HepG2 (cell line): ENCODE data around the gene PBX4. TPM values are rescaled to one million over a fixed set of nuclear protein-coding genes. Genes with fewer than 3 reads are reported as not detected.

Source experiments
- ATAC-seq: fragments of 200-7000 bp; cut with Tn5 transposase; 3 replicates; pipeline ENCODE4 v1.9.1; 2020; ENCODE audit warnings: mild to moderate bottlenecking, moderate library complexity
- BruUV-seq: library from RNA; stranded (reverse); fragments of 400-500 nt; replicated peaks from 2 replicates; lab custom pipeline; 2021; lab: Mats Ljungman, UMichigan
- CTCF ChIA-PET: fragments of 300-600 bp; formaldehyde crosslinking; extraction: SDS; loops from one replicate; lab custom pipeline; 2021; ENCODE audit warnings: low total read pairs, inconsistent platforms, low intra/inter-chr PET ratio; lab: Yijun Ruan, JAX
- POLR2A ChIA-PET: fragments of 350-600 bp; sonication (Branson Sonifier 250); formaldehyde crosslinking; loops from one replicate; lab custom pipeline; 2020; ENCODE audit warnings: antibody characterized with exemption, inconsistent platforms; lab: Yijun Ruan, JAX
- DNase-seq: peaks from one replicate; pipeline ENCODE4 v3.0.0-alpha.2; 2015; ENCODE audit warnings: low spot score
- FAIRE-seq: peaks from 3 replicates; lab custom pipeline; 2011; peaks lifted over from hg19 to GRCh38; lab: Jason Lieb, UNC
- H2AFZ ChIP-seq: one replicate; pipeline ENCODE4 v1.6.1; 2011; ENCODE audit warnings: low read length, inconsistent platforms
- H3K27ac ChIP-seq: fragments of 300-600 bp; 3 replicates; pipeline ENCODE4 v1.8.0; 2011; ENCODE audit warnings: mixed run types, mild to moderate bottlenecking, mixed read lengths, low read length, inconsistent platforms; ENCODE audit not compliant: insufficient read depth; ENCODE audit errors: extremely low read length
- H3K27me3 ChIP-seq, 2 experiments: fragments of 200-600 bp in 1 of 2; 2 replicates in 1 of 2; 3 replicates in 1 of 2; pipeline versions ENCODE4 v1.6.0 to v1.8.0; 2011; ENCODE audit warnings: low read length in 2 of 2, mild to moderate bottlenecking in 2 of 2, moderate library complexity in 2 of 2, inconsistent platforms in 1 of 2; ENCODE audit not compliant: insufficient read depth in 2 of 2, control insufficient read depth in 1 of 2
- H3K36me3 ChIP-seq, 2 experiments: fragments of 200-600 bp in 1 of 2; replicated peaks in 1 of 2; 2 replicates in 1 of 2; 3 replicates in 1 of 2; pipeline versions ENCODE4 v1.5.1 to v1.8.0; 2011; ENCODE audit warnings: low read length in 2 of 2, inconsistent platforms in 1 of 2; ENCODE audit not compliant: insufficient read depth in 2 of 2, control insufficient read depth in 1 of 2
- H3K4me1 ChIP-seq: 2 replicates; pipeline ENCODE4 v1.5.1; 2012; ENCODE audit warnings: low read length, inconsistent platforms; ENCODE audit not compliant: insufficient read depth
- H3K4me2 ChIP-seq: 2 replicates; pipeline ENCODE4 v1.6.0; 2011; ENCODE audit warnings: low read depth, low read length, inconsistent platforms
- H3K4me3 ChIP-seq, 3 experiments: fragments of 200-600 bp in 1 of 3; sonication (generic), shearing (Covaris generic) in 1 of 3; replicated peaks in 1 of 3; 2 replicates each; pipeline ENCODE4 v1.5.1; 2011 to 2016; ENCODE audit warnings: low read length in 3 of 3, inconsistent platforms in 2 of 3, low read depth in 2 of 3, mild to moderate bottlenecking in 2 of 3, control low read depth in 1 of 3, mixed read lengths in 1 of 3; ENCODE audit not compliant: insufficient read depth in 1 of 3
- H3K79me2 ChIP-seq: one replicate; pipeline ENCODE4 v1.6.1; 2011; ENCODE audit warnings: low read length, inconsistent platforms; ENCODE audit not compliant: insufficient read depth
- H3K9ac ChIP-seq: 2 replicates; pipeline ENCODE4 v1.6.0; 2011; ENCODE audit warnings: mild to moderate bottlenecking, low read depth, low read length, inconsistent platforms; ENCODE audit not compliant: insufficient read depth
- H3K9me3 ChIP-seq: 2 replicates; pipeline ENCODE4 v1.5.1; 2012; ENCODE audit warnings: mild to moderate bottlenecking, low read length
- H4K20me1 ChIP-seq: 2 replicates; pipeline ENCODE4 v1.6.0; 2011; ENCODE audit warnings: inconsistent platforms, mild to moderate bottlenecking, low read length, moderate library complexity; ENCODE audit not compliant: insufficient read depth
- POLR2A ChIP-seq, 2 experiments: IDR thresholded peaks; 2 replicates each; pipeline ENCODE4 v1.6.1; 2011; ENCODE audit warnings: low read depth in 2 of 2, low read length in 2 of 2, mild to moderate bottlenecking in 1 of 2, moderate library complexity in 1 of 2; ENCODE audit not compliant: insufficient read depth in 1 of 2
- TEAD2 ChIP-seq: sonication (generic); formaldehyde crosslinking; IDR thresholded peaks from 2 replicates; pipeline ENCODE4 v1.9.0; 2021; ENCODE audit warnings: missing genetic modification reagents
- ZNF326 ChIP-seq: sonication (generic); formaldehyde crosslinking; IDR thresholded peaks from 2 replicates; pipeline ENCODE4 v1.4.0; 2020; ENCODE audit warnings: missing genetic modification reagents, borderline replicate concordance
- ZNF678 ChIP-seq: sonication (generic); formaldehyde crosslinking; IDR thresholded peaks from 2 replicates; pipeline ENCODE4 v1.4.0; 2020; ENCODE audit warnings: mild to moderate bottlenecking, missing genetic modification reagents
- WGBS: methylation state at CpG from one replicate; pipeline ENCODE4 v1.1.6; 2017; ENCODE audit warnings: low lambda C conversion rate; 5-methylcytosine and 5-hydroxymethylcytosine counted together
- in situ Hi-C: cut with HindIII; loops from 2 replicates; pipeline ENCODE4 v1.10.0; 2017; ENCODE audit warnings: low pct_unique_long_range_greater_than_20kb; ENCODE audit not compliant: extremely low pct_ligation_motif_present
- intact Hi-C: fragments of 100-400 bp; cut with micrococcal nuclease; formaldehyde crosslinking; loops from one replicate; pipeline ENCODE4 v1.10.0; 2022; ENCODE audit not compliant: unreplicated experiment
- polyA plus RNA-seq, 8 experiments: library from polyadenylated mRNA; depleted of rRNA in 3 of 8; stranded (reverse) in 7 of 8; unstranded in 1 of 8; fragments of >200 nt; fragmentation: Illumina TruSeq in 4 of 8; extraction: Trizol in 4 of 8; gene quantifications; 2 replicates each; pipeline versions ENCODE4 v1.2.1 to v1.2.3, GENCODE V29; 2011 to 2016; ENCODE audit warnings: low read depth in 4 of 8, missing spikeins in 1 of 8, mixed read lengths in 1 of 8; ENCODE audit not compliant: insufficient read depth in 1 of 8
- total RNA-seq, 5 experiments: library from RNA; depleted of rRNA; stranded (reverse); fragments of >200 nt; fragmentation: Illumina TruSeq; extraction: Trizol; gene quantifications; 2 replicates each; pipeline ENCODE4 v1.2.3, GENCODE V29; 2016; ENCODE audit warnings: low read depth in 1 of 5
- TF ChIP-seq, protein P1 (sequence below): sonication (generic); formaldehyde crosslinking; IDR thresholded peaks from 2 replicates; pipeline ENCODE4 v1.4.0; 2020; ENCODE audit warnings: missing genetic modification reagents, borderline replicate concordance
- TF ChIP-seq, protein P2 (sequence below): sonication (generic); formaldehyde crosslinking; IDR thresholded peaks from 2 replicates; pipeline ENCODE4 v1.5.0; 2020; ENCODE audit warnings: mild to moderate bottlenecking, missing genetic modification reagents
- TF ChIP-seq, protein P3 (sequence below): sonication (generic); formaldehyde crosslinking; IDR thresholded peaks from 2 replicates; pipeline ENCODE4 v1.4.0; 2020; ENCODE audit warnings: mild to moderate bottlenecking, missing genetic modification reagents

Gene PBX4
- total and polyA plus RNA-seq, 2 of the 13 experiments (the other 11 are each of a cell fraction or from before 2014, with no cell fraction given): not detected

DNA sequence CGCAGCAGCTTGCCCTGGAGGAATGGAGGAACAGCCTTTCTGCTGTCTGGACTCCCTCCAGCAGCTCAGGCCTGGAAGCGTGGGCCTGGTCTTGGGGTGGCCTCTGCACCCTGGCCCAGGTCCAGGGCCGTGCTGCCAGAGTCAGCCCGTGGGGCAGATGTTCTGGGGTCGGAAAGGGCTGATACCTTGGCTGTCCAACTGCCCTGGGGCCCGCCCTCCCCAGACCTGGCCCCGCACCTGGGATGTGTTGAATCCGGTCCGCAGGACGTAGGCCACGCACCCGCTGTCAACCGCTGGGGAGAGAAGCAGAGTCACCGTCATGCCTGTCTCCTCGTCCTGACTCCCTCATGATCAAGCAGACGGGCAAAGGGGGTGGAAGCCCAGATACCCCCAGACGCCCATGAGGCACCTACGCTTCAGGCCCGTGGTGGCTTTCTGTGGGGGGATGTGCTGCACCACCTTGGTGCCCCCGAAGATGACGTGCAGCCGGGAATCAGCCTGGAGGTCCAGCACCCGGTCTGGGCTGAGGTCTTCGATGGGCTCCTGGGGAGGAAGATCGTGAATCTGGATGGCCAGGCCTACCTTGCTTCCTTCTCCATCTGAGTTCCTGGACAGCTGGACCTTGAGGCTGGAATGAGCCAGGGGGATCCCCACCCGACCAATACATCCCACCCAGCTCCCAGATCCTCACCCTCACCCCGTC is 37.3 kb upstream of the PBX4 start:
- 95% methylated on average over 10 of the region's 27 CpGs for WGBS
- H3K4me1 ChIP-seq: peaks cover 11% of the 10 kb centered on the region
- no peak overlapping the region for H3K4me3 ChIP-seq
- BruUV-seq: no TSS peak
- no peak overlapping the region for H2AFZ ChIP-seq
- no peaks in the 10 kb centered on the region for H3K27me3 ChIP-seq
- intact Hi-C loops: no loop called here
- in situ Hi-C loops: no loop called here
- no peak overlapping the region for H3K27ac ChIP-seq
- no peak overlapping the region for H3K4me2 ChIP-seq
- DNase-seq (no peak), ATAC-seq (no peak), FAIRE-seq (no peak)
- no peak for TF ChIP-seq TEAD2 (CRISPR knock-in tag)
- TF ChIP-seq POLR2A (IDR thresholded peaks at IDR 0.05; ENCODE audit: insufficient read depth in 1 of 2, low read depth in 2 of 2, low read length in 2 of 2): 0 out of 4 replicates have a peak, but pooled peaks of 1 of the 2 experiments have one; percentile 9
- ChIA-PET POLR2A (no interaction called here), CTCF (no interaction called here)
- peaks cover 66 to 89% of the 10 kb centered on the region in 2 experiments for H3K36me3 ChIP-seq
- peaks cover 3% of the 10 kb centered on the region; the same call in 1 of the 2 replicates for H4K20me1 ChIP-seq
- no peaks in the 10 kb centered on the region for H3K9me3 ChIP-seq
- no peak overlapping the region for H3K9ac ChIP-seq
- peaks cover 5% of the 10 kb centered on the region for H3K79me2 ChIP-seq

DNA sequence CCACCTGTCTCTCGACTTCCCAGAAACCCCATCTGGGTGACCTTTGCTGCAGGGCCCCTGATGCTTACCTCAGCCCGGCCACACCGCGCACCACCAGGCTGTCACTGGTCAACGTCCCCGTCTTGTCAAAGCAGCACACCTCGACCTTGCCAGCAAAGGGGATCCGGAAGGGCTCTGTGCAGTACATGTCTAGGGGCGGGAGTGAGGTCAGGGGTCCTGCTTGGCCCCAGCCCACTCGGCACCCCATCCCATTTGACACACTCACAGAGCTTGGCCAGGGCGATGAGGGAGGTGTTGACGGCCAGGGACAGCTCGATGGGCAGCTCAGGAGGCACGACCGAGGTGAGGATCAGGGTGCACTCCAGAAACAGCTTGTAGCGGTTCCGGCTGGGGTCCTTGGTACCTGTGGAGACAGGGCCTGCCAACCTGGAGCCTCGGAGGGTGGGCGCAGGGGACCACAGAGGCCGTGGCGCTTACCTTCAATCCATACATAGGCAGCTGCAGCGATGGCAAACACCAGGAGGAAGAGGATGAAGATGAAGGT is 36.6 kb upstream of the PBX4 start:
- peaks cover 5% of the 10 kb centered on the region for H3K79me2 ChIP-seq
- no TSS peak for BruUV-seq

More for the DNA sequence above, 36.6 kb upstream of the PBX4 start:
- no peak overlapping the region for H3K27ac ChIP-seq
- 92% methylated on average over 14 of the region's 22 CpGs for WGBS
- FAIRE-seq (no peak), ATAC-seq (no peak), DNase-seq (no peak)
- H3K4me3 ChIP-seq: no peak overlapping the region
- POLR2A ChIA-PET: no interaction called here
- intact Hi-C loops: no loop called here
- peaks cover 3% of the 10 kb centered on the region; the same call in 1 of the 2 replicates for H4K20me1 ChIP-seq
- CTCF ChIA-PET: no interaction called here
- no peak for TF ChIP-seq ZNF678 (CRISPR knock-in tag)
- TF ChIP-seq, protein P1, sequence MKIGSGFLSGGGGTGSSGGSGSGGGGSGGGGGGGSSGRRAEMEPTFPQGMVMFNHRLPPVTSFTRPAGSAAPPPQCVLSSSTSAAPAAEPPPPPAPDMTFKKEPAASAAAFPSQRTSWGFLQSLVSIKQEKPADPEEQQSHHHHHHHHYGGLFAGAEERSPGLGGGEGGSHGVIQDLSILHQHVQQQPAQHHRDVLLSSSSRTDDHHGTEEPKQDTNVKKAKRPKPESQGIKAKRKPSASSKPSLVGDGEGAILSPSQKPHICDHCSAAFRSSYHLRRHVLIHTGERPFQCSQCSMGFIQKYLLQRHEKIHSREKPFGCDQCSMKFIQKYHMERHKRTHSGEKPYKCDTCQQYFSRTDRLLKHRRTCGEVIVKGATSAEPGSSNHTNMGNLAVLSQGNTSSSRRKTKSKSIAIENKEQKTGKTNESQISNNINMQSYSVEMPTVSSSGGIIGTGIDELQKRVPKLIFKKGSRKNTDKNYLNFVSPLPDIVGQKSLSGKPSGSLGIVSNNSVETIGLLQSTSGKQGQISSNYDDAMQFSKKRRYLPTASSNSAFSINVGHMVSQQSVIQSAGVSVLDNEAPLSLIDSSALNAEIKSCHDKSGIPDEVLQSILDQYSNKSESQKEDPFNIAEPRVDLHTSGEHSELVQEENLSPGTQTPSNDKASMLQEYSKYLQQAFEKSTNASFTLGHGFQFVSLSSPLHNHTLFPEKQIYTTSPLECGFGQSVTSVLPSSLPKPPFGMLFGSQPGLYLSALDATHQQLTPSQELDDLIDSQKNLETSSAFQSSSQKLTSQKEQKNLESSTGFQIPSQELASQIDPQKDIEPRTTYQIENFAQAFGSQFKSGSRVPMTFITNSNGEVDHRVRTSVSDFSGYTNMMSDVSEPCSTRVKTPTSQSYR: no peak
- TF ChIP-seq, protein P2, sequence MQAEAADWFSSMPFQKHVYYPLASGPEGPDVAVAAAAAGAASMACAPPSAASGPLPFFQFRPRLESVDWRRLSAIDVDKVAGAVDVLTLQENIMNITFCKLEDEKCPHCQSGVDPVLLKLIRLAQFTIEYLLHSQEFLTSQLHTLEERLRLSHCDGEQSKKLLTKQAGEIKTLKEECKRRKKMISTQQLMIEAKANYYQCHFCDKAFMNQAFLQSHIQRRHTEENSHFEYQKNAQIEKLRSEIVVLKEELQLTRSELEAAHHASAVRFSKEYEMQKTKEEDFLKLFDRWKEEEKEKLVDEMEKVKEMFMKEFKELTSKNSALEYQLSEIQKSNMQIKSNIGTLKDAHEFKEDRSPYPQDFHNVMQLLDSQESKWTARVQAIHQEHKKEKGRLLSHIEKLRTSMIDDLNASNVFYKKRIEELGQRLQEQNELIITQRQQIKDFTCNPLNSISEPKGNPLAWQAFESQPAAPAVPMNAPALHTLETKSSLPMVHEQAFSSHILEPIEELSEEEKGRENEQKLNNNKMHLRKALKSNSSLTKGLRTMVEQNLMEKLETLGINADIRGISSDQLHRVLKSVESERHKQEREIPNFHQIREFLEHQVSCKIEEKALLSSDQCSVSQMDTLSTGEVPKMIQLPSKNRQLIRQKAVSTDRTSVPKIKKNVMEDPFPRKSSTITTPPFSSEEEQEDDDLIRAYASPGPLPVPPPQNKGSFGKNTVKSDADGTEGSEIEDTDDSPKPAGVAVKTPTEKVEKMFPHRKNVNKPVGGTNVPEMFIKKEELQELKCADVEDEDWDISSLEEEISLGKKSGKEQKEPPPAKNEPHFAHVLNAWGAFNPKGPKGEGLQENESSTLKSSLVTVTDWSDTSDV (CRISPR knock-in tag): no peak
- 0 out of 4 replicates have a peak, but pooled peaks of 1 of the 2 experiments have one; percentile 12 for TF ChIP-seq POLR2A (IDR thresholded peaks at IDR 0.05; ENCODE audit: insufficient read depth in 1 of 2, low read depth in 2 of 2, low read length in 2 of 2)
- no peak for TF ChIP-seq ZNF326 (CRISPR knock-in tag)
- TF ChIP-seq, protein P3, sequence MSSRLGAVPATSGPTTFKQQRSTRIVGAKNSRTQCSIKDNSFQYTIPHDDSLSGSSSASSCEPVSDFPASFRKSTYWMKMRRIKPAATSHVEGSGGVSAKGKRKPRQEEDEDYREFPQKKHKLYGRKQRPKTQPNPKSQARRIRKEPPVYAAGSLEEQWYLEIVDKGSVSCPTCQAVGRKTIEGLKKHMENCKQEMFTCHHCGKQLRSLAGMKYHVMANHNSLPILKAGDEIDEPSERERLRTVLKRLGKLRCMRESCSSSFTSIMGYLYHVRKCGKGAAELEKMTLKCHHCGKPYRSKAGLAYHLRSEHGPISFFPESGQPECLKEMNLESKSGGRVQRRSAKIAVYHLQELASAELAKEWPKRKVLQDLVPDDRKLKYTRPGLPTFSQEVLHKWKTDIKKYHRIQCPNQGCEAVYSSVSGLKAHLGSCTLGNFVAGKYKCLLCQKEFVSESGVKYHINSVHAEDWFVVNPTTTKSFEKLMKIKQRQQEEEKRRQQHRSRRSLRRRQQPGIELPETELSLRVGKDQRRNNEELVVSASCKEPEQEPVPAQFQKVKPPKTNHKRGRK (CRISPR knock-in tag): no peak
- H3K27me3 ChIP-seq: no peaks in the 10 kb centered on the region
- no peak overlapping the region for H3K9ac ChIP-seq
- peaks cover 69 to 94% of the 10 kb centered on the region in 2 experiments for H3K36me3 ChIP-seq
- peaks cover 7% of the 10 kb centered on the region for H3K4me1 ChIP-seq
- no peaks in the 10 kb centered on the region for H3K9me3 ChIP-seq
- H3K4me2 ChIP-seq: no peak overlapping the region
- H2AFZ ChIP-seq: no peak overlapping the region
- in situ Hi-C loops: no loop called here
